ENCODE results near the gene IFFO2.
"Not testable (repeated sequence)": the region's sequence is repeated elsewhere in the genome, so short reads cannot be mapped to it uniquely, and the experiment has no call there.

GRCh38 chr1:18870595-18870865 lies 85.9 kb downstream of the IFFO2 start:
- TF ChIP-seq POLR2A (IDR thresholded peaks at IDR 0.05; ENCODE audit: low read length); GATA1 (IDR thresholded peaks at IDR 0.05; ENCODE audit: low read depth, low read length): not testable (repeated sequence)
